NCI-H345 treated with DMSO at 0.1 percent for 48 hours (cell line): ENCODE measurements around the gene TTLL11.

Experiments used
- DNase-seq: peaks from one replicate; lab custom pipeline; 2025; ENCODE audit not compliant: unreplicated experiment; lab: John Stamatoyannopoulos, UW

The TTLL11 gene

GRCh38 chr9:121888438-121888775, 204.7 kb downstream of the TTLL11 start:
- no peak for DNase-seq

- no peak for DNase-seq
Observed at GRCh38 chr9:121887553-121888437, 205.3 kb downstream of the TTLL11 start.

GRCh38 chr9:121886759-121887485, 206.2 kb downstream of the TTLL11 start:
- no peak for DNase-seq

GRCh38 chr9:121885345-121885901, 207.7 kb downstream of the TTLL11 start:
- no peak for DNase-seq

- DNase-seq: no peak
Observed at GRCh38 chr9:121884057-121884541, 209.0 kb downstream of the TTLL11 start.

GRCh38 chr9:121883281-121884056, 209.6 kb downstream of the TTLL11 start:
- no peak for DNase-seq

- peak; percentile 87 for DNase-seq
Observed at GRCh38 chr9:121881920-121882500, 211.1 kb downstream of the TTLL11 start.

- DNase-seq: no peak
Observed at GRCh38 chr9:121880343-121880898, 212.7 kb downstream of the TTLL11 start.

- no peak for DNase-seq
Observed at GRCh38 chr9:121878271-121878822, 214.8 kb downstream of the TTLL11 start.

GRCh38 chr9:121876658-121877271, 216.3 kb downstream of the TTLL11 start:
- DNase-seq: no peak

GRCh38 chr9:121876255-121876654, 216.9 kb downstream of the TTLL11 start:
- DNase-seq: no peak

GRCh38 chr9:121874524-121874923, 218.6 kb downstream of the TTLL11 start:
- no peak for DNase-seq

- DNase-seq: no peak
Observed at GRCh38 chr9:121871431-121872025, 221.6 kb downstream of the TTLL11 start.

- DNase-seq: no peak
Observed at GRCh38 chr9:121870271-121870670, 222.8 kb downstream of the TTLL11 start.

GRCh38 chr9:121868626-121869025, 224.5 kb downstream of the TTLL11 start:
- DNase-seq: no peak

- DNase-seq: no peak
Observed at GRCh38 chr9:121866927-121867326, 226.2 kb downstream of the TTLL11 start.

- no peak for DNase-seq
Observed at GRCh38 chr9:121865884-121866283, 227.2 kb downstream of the TTLL11 start.

GRCh38 chr9:121865060-121865459, 228.0 kb downstream of the TTLL11 start:
- DNase-seq: no peak

- no peak for DNase-seq
Observed at GRCh38 chr9:121863955-121864354, 229.2 kb downstream of the TTLL11 start.
